Activated CD4-positive, alpha-beta T cell treated with anti-CD3 and anti-CD28 coated beads, Interleukin-2, amount 10 ng/mL, durations not matched to agents 7 days and 5 days (primary cell): Measurements from ENCODE around the gene ATOSB. TPM values are rescaled to one million over a fixed set of nuclear protein-coding genes. Genes with fewer than 3 reads are reported as not detected.
"Not testable (repeated sequence)": the region's sequence is repeated elsewhere in the genome, so short reads cannot be mapped to it uniquely, and the experiment has no call there.

Source experiments
- CTCF ChIA-PET: fragments of 350-600 bp; sonication (Branson Sonifier 250); formaldehyde crosslinking; loops from one replicate; lab custom pipeline; 2021; ENCODE audit warnings: antibody characterized with exemption; lab: Charles Lee
- POLR2A ChIA-PET: fragments of 350-600 bp; sonication (Branson Sonifier 250); formaldehyde crosslinking; loops from one replicate; lab custom pipeline; 2021; ENCODE audit warnings: antibody characterized with exemption; lab: Charles Lee
- DNase-seq: peaks from one replicate; pipeline ENCODE4 v3.0.0-alpha.2; 2020
- H3K27ac Mint-ChIP-seq: one replicate; pipeline ENCODE4 v1.8.0; 2021; ENCODE audit warnings: mild to moderate bottlenecking, moderate library complexity, mixed read lengths
- H3K27me3 Mint-ChIP-seq: one replicate; pipeline ENCODE4 v1.8.0; 2021; ENCODE audit warnings: mixed read lengths
- H3K36me3 Mint-ChIP-seq: one replicate; pipeline ENCODE4 v1.8.0; 2021; ENCODE audit warnings: low read depth, mixed read lengths
- H3K4me1 Mint-ChIP-seq: one replicate; pipeline ENCODE4 v1.8.0; 2021; ENCODE audit warnings: mixed read lengths
- H3K4me3 Mint-ChIP-seq: one replicate; pipeline ENCODE4 v1.8.0; 2021; ENCODE audit warnings: mild to moderate bottlenecking, moderate library complexity, mixed read lengths
- H3K9me3 Mint-ChIP-seq: one replicate; pipeline ENCODE4 v1.8.0; 2021; ENCODE audit warnings: mixed read lengths
- total RNA-seq, 2 experiments: library from RNA; stranded (reverse); gene quantifications; one replicate each; pipeline ENCODE4 v1.2.3, GENCODE V29; 2021

The ATOSB gene
- total RNA-seq = 10 to 100 TPM; 15.6 to 17.6 TPM

GRCh38 chr9:35115680-35116538 is at the start of gene ATOSB:
Gene ATOSB, minus strand, starts transcription at chr9:35115862. Its CDS starts 7,588 bp downstream, at chr9:35108274.
- POLR2A ChIA-PET = interaction anchor here (0.6 to 0.7 kb wide), 2 partner anchors 135 to 479 kb away, joined by 3 read pairs; no protein-coding TSS in a partner anchor
- DNase-seq = peak; percentile 96
- H3K36me3 Mint-ChIP-seq = peaks cover 6% of the 10 kb centered on the region
- peak within 1 kb of the TSS; percentile 95 for H3K27ac Mint-ChIP-seq
- H3K9me3 Mint-ChIP-seq = no peaks in the 10 kb centered on the region
- H3K4me3 Mint-ChIP-seq = peak within 1 kb of the TSS; percentile 96
- CTCF ChIA-PET = interaction anchor here (0.5 to 4.7 kb wide), 8 partner anchors 11 to 438 kb away, joined by 3 to 39 read pairs (median 4); partner anchors contain the start of genes PIGO, STOML2 and UNC13B
- H3K27me3 Mint-ChIP-seq = no peaks in the 10 kb centered on the region
- peaks cover 42% of the 10 kb centered on the region for H3K4me1 Mint-ChIP-seq

DNA sequence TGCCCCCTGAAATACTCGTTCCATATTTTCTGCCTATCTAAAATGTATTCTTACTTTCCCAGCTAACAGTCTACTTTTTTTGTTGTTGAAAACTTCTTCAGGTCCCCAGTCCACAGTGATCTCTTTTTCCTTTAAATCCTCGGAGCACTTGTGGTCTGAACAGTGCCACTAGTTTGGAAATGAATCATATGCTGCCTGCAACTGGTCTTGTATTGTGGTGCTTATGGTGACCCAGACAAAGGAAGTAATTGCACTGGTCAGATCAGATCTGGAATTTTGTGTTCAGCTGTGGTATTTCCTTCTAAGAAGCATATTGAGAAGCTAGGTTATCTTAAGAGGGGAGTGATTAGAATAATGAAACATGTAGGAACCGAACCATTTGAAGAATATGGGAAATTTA is 49.0 kb upstream of the ATOSB start:
- POLR2A ChIA-PET = no interaction called here
- H3K27ac Mint-ChIP-seq = no peak overlapping the region
- H3K9me3 Mint-ChIP-seq = no peaks in the 10 kb centered on the region
- DNase-seq = no peak
- H3K36me3 Mint-ChIP-seq = no peaks in the 10 kb centered on the region
- CTCF ChIA-PET = interaction anchor here (0.6 to 0.7 kb wide), 2 partner anchors 76 to 286 kb away, joined by 4 read pairs; no protein-coding TSS in a partner anchor
- H3K4me1 Mint-ChIP-seq = peaks cover 14% of the 10 kb centered on the region
- H3K27me3 Mint-ChIP-seq = peaks cover 22% of the 10 kb centered on the region
- no peak overlapping the region for H3K4me3 Mint-ChIP-seq

GRCh38 chr9:35163413-35163812 is 47.8 kb upstream of the ATOSB start:
- ChIA-PET POLR2A (no interaction called here), CTCF (no interaction called here)
- H3K4me3 Mint-ChIP-seq = no peak overlapping the region
- no peaks in the 10 kb centered on the region for H3K9me3 Mint-ChIP-seq
- DNase-seq = no peak
- H3K27me3 Mint-ChIP-seq = peaks cover 22% of the 10 kb centered on the region
- H3K4me1 Mint-ChIP-seq = peaks cover 25% of the 10 kb centered on the region
- H3K36me3 Mint-ChIP-seq = no peaks in the 10 kb centered on the region
- H3K27ac Mint-ChIP-seq = no peak overlapping the region

- Mint-ChIP-seq H3K27me3 (peaks cover 22% of the 10 kb centered on the region), H3K4me1 (peaks cover 28% of the 10 kb centered on the region), H3K9me3 (no peaks in the 10 kb centered on the region), H3K4me3 (peak overlapping the region; percentile 84), H3K36me3 (no peaks in the 10 kb centered on the region), H3K27ac (no peak overlapping the region)
- CTCF ChIA-PET = interaction anchor here (0.5 to 1.4 kb wide), 3 partner anchors 9 to 46 kb away, joined by 3 to 4 read pairs (median 4); partner anchors contain the start of gene ATOSB
- POLR2A ChIA-PET = interaction anchor here (0.6 kb wide), 1 partner anchor 52 kb away, joined by 5 read pairs; no protein-coding TSS in a partner anchor
- no peak for DNase-seq
Measured at GRCh38 chr9:35162605-35163315, 47.1 kb upstream of the ATOSB start.

DNA sequence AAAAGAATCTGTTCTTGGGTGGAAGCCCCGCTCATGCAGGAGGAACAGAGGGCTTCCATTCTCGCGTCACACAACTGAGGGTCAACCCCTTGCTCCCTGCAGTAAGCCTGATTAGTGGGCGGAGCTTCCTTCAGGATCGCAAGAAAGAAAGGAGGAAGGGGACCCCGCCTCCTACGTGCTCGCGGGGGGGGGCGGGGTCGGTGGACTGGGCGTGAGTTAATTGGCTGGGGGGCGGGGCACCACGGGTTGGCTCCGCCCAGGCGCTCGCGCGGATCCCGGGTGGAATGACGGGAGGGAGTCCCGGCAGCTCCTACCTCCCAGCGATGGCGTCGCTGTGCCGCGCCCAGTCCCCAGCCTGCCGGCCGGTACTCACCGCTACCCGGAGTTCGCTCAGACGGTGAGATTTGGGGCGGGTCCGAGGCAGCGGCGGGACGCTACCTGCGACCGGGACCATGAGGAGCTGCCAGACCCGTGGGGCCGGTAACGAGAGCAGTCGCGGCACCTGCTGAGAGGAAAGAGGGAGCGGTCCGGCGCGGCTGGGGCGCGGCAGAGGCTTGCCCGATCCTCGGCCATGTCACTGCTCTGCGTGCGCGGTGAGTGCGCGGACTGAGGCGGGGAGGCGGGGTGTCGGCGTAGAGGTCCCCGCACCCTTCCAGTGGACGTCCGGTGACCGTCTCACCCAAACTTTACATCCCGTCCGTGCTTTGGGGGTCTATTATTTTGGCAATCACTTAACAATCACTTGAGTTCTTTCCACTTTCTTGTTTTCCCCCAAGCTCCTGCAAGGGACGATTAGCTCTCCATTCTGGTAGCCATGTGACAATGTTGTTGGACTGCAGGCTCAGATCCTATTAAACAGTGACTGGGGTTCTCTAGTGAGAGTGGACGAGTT is 46.3 kb upstream of the ATOSB start, which contains the start of gene UNC13B:
TSS of gene UNC13B (plus strand) at position 297 of the 892 bp plus-strand sequence. CDS start at position 572, 275 bp downstream.
- ChIA-PET POLR2A (no interaction called here), CTCF (interaction anchor here (0.5 to 1.6 kb wide), 5 partner anchors 8 to 51 kb away, joined by 3 to 5 read pairs (median 4); partner anchors contain the start of gene ATOSB)
- no peaks in the 10 kb centered on the region for H3K9me3 Mint-ChIP-seq
- H3K4me3 Mint-ChIP-seq = peak within 1 kb of the TSS; percentile 84
- peak; percentile 74 for DNase-seq
- no peaks in the 10 kb centered on the region for H3K36me3 Mint-ChIP-seq
- peaks cover 28% of the 10 kb centered on the region for H3K4me1 Mint-ChIP-seq
- peaks cover 22% of the 10 kb centered on the region for H3K27me3 Mint-ChIP-seq
- peak within 1 kb of the TSS; percentile 46 for H3K27ac Mint-ChIP-seq

GRCh38 chr9:35158501-35159280 is 43.0 kb upstream of the ATOSB start:
- Mint-ChIP-seq H3K27ac (no peak overlapping the region), H3K27me3 (peaks cover 18% of the 10 kb centered on the region), H3K36me3 (no peaks in the 10 kb centered on the region), H3K4me3 (no peak overlapping the region), H3K4me1 (peaks cover 28% of the 10 kb centered on the region), H3K9me3 (no peaks in the 10 kb centered on the region)
- DNase-seq = peak; percentile 9
- CTCF ChIA-PET = no interaction called here
- POLR2A ChIA-PET = no interaction called here

GRCh38 chr9:35157836-35158235 is 42.2 kb upstream of the ATOSB start:
- CTCF ChIA-PET = interaction anchor here (1.2 kb wide), 1 partner anchor 41 kb away, joined by 4 read pairs; no protein-coding TSS in a partner anchor
- POLR2A ChIA-PET, H3K4me3 Mint-ChIP-seq, H3K27me3 Mint-ChIP-seq, H3K27ac Mint-ChIP-seq, H3K36me3 Mint-ChIP-seq, DNase-seq, H3K9me3 Mint-ChIP-seq: not testable (repeated sequence)
- H3K4me1 Mint-ChIP-seq = peaks cover 28% of the 10 kb centered on the region

DNA sequence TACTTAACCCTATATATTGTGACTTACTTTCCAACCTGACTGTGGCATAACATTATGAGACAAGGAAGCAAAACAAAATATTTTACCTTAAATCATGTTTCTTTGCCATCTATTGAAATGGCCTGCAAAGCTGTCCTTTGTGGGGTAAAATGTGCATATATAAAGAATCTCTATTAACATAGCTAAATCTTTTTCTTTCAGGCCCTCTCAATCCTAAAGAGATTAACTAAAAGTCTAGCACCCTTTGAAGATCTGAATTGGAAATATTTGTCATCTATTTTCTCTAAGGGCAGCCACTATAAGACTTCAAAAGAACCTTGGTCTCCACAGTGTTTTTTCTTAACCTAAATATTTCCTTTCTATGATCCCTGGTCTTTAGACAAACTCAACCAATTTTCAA is 41.1 kb upstream of the ATOSB start:
- H3K4me1 Mint-ChIP-seq = peaks cover 23% of the 10 kb centered on the region
- H3K27me3 Mint-ChIP-seq = peaks cover 2% of the 10 kb centered on the region
- DNase-seq = no peak
- CTCF ChIA-PET = interaction anchor here (1.0 to 1.2 kb wide), 2 partner anchors 21 to 40 kb away, joined by 3 to 4 read pairs; no protein-coding TSS in a partner anchor
- no peaks in the 10 kb centered on the region for H3K9me3 Mint-ChIP-seq
- no peak overlapping the region for H3K4me3 Mint-ChIP-seq
- H3K36me3 Mint-ChIP-seq = no peaks in the 10 kb centered on the region
- POLR2A ChIA-PET = no interaction called here
- no peak overlapping the region for H3K27ac Mint-ChIP-seq

DNA sequence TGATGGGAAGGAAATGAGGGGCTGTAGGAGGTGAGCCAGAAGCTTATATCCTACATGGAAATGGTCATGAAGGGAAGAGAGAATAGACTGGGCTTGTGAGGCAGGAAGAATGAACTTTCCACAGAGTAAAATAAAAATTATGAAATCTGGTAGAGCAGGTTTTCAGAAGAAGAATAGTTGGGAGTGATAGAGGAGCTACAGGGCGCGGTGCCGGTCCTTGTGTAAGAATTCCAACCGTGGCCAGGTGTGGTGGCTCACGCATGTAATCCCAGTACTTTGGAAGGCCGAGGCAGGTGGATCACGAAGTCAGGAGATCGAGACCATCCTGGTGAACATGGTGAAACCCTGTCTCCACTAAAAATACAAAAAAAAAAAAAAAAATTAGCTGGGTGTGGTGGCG is 37.3 kb upstream of the ATOSB start:
- POLR2A ChIA-PET = no interaction called here
- Mint-ChIP-seq H3K9me3 (peaks cover 17% of the 10 kb centered on the region), H3K27me3 (no peaks in the 10 kb centered on the region), H3K27ac (no peak overlapping the region), H3K36me3 (no peaks in the 10 kb centered on the region), H3K4me3 (no peak overlapping the region), H3K4me1 (no peaks in the 10 kb centered on the region)
- CTCF ChIA-PET = no interaction called here
- no peak for DNase-seq

DNA sequence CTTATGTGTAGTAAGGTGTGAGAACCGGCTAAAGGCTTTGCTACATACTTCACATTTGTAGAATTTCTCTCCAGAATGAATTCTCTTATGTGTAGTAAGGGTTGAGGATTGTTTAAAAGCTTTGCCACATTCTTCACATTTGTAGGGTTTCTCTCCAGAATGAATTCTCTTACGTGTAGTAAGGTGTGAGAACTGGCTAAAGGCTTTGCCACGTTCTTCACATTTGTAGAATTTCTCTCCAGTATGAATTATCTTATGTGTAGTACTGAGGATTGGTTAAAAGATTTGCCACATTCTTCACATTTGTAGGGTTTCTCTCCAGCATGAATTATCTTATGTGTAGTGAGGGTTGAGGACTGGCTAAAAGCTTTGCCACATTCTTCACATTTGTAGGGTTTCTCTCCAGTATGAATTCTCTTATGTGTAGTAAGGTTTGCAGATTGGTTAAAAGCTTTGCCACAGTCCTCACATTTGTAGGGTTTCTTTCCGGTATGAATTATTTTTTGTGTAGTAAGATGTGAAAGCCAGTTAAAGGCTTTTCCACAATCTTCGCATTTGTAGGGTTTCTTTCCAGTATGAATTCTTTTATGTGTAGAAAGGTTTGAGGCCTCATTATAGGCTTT is 32.4 kb upstream of the ATOSB start:
- H3K9me3 Mint-ChIP-seq = peaks cover 30% of the 10 kb centered on the region
- H3K4me1 Mint-ChIP-seq = not testable (repeated sequence)

GRCh38 chr9:35142037-35142436 is 26.4 kb upstream of the ATOSB start:
- no peak for DNase-seq
- H3K27me3 Mint-ChIP-seq = no peaks in the 10 kb centered on the region
- H3K27ac Mint-ChIP-seq = no peak overlapping the region
- no peak overlapping the region for H3K4me3 Mint-ChIP-seq
- POLR2A ChIA-PET = no interaction called here
- H3K36me3 Mint-ChIP-seq = peaks cover 2% of the 10 kb centered on the region
- H3K4me1 Mint-ChIP-seq = no peaks in the 10 kb centered on the region
- CTCF ChIA-PET = no interaction called here
- peaks cover 19% of the 10 kb centered on the region for H3K9me3 Mint-ChIP-seq

More for the DNA sequence above, 32.4 kb upstream of the ATOSB start:
- H3K27ac Mint-ChIP-seq, H3K36me3 Mint-ChIP-seq, H3K4me3 Mint-ChIP-seq, CTCF ChIA-PET, H3K27me3 Mint-ChIP-seq, DNase-seq, POLR2A ChIA-PET: not testable (repeated sequence)
